Measurements from ENCODE around the gene DLG3.

The DLG3 gene

DNA sequence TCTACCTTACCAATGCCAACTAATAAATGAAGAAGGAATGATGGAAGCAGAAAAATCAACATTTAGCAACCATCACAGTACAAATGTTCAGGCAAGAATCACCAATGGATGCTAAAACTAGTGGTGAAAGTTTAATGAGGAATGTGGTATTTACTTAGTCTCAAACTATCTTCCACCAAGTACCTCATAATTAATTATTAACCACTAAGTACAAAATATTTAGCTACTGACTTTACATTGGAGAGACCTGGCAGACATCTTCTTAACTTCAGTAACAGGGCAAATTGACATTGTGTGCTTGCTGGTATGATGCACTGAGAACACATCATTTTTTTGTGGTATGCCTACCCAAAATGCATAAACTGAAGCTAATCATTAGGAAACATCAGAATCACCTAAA is 82.4 kb downstream of the DLG3 start:
- DNase-seq, result no peak

DNA sequence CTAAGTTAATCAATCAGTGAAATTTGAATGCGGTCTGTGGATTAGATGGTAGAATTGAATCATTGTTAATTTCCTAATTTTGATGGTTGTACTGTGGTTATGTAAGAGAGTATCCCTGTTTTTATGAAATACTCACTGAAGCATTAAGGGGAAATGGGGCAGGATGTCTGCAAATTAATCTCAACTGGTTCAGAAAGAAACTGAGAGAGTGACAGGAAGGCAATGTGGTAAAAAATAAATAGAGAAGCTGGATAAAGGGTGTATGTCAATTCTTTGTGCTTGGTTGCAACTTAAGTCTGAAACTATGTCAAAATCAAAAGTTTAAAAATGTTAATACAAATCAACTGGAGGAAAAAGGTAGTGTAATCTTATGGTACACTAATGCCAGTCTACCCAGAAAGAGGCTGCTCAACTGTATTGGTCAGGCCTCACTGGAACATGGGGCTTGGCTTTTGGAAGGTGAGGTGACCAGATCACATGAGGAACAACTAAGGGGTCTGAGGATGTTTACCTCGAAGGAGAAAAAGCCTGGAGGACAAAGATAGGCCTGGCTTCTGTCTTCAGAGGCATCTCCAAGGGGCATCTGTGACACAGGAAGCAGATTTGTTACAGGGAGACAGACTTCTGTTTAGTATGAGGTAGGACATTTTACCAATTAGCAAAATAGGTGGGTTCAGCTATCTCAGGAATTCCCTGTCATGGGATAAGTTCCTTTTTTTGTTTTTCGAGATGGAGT is 83.1 kb downstream of the DLG3 start:
- DNase-seq, result no peak

DNA sequence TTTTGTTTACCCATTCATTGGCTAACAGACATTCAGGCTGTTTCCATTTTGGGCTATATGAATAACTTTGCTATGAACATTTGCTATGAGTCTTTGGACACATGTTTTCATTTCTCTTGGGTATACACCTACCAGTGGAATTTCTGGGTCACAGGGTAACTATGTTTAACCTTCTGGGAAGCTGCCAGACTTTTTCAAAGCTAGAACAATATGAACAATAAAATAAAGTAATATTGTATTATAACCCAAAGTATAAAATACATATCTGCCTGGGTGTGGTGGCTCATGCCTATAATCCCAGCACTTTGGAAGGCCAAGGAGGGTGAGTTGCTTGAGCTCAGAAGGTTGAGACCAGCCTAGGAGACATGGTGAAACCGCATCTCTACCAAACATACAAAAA is 90.6 kb downstream of the DLG3 start:
- no peak for DNase-seq

DNA sequence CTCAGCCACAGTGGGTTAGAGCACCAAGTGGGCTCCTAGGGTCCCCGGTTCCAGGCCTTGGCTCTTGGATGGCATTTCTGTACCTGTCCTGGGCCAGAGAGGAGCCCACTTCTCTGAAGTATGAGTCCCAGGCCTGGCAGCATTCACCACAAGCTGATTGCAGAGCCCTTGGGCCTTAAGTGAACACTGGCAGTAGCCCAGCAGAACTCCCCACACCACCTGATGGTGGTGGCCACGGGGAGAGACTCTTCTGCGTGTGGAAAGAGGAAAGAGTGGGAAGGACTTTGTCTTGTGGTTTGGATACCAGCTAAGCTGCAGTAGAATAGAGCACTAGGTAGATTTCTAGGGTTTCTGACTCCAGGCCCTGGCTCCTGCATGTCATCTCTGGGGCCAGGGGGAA is 104.8 kb downstream of the DLG3 start:
- no peak for DNase-seq

DNA sequence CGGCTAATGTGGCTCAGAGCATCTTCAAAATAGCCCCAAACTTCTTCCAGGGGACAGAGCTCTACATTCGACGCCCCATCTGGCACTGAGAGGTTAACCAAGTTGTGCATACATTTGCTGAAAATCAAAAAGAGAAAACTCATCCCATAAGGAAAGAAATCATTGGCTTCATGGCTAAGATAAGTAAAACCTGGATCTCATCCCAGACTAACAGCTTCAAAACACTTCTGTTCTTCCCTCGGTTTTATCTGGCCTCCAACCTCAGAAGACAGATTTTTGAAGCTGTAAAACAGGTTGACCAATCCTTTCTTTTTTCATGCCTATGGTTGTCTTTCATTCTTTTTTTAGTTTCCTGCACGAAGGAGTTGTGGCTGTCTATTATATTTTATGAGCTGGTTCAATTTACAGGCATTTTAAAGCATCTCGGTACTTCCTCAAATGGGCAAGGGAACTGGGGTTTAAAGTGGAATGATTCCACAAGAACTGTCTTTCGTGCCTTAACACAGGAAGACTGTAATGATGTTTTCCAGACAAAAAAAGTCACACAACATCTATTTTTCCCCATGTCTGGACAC is 107.6 kb downstream of the DLG3 start:
- no peak for DNase-seq

DNA sequence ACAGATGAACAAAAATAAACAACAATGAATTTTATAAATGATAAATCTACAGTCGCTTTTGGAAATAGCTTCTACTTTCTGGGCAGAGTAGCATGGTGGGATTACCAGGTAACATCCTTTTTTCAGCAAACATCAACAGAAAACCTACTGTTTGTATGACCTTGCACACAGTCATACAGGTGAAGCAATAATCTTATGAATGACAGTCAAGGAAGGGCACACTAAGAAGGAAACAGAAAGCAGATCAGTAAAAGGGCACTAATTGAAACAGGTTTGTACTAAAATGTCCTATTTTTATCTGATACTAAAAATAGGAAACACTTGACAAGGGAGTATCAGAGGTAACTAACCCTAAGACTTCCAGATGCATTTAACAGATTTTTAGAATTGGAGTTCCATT is 108.9 kb downstream of the DLG3 start:
- DNase-seq, result no peak

DNA sequence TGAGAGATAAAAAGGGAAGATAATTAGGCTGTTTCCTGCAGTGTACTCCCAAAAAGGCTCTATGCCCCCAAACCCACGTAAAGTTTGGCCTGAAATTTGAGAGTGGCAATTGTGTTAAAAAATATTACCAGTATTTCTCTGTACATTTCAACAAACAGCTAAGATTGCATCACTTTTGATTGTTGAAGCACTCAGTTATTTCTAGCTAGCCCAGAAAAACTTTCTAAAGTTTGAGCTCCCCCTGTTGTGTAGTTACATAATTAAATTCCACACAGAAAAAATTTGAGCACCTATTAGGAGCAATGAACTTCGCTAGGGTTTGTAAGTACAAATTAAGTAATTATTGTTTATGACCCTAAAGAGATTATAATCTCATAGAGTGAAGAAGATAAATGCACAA is 109.4 kb downstream of the DLG3 start:
- no peak for DNase-seq

DNA sequence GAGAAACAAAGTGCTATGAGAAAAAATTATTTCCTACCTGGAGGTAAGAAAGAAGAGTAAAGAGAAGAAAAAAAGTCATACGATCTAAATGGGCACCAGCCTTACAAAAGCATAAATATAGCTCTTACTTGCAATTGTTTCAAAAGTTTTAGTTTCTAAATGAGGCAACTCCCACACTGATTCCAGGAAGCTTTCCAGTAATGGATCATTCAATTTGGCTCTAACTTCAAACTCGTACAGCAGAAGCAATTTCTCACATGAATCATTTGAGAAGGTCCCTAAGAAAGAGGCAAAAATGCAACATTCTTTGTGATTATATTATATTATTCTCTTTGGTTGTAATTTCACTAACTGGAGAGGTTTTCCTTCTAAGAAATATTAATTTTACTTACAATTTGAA is 109.9 kb downstream of the DLG3 start:
- DNase-seq, result no peak

DNA sequence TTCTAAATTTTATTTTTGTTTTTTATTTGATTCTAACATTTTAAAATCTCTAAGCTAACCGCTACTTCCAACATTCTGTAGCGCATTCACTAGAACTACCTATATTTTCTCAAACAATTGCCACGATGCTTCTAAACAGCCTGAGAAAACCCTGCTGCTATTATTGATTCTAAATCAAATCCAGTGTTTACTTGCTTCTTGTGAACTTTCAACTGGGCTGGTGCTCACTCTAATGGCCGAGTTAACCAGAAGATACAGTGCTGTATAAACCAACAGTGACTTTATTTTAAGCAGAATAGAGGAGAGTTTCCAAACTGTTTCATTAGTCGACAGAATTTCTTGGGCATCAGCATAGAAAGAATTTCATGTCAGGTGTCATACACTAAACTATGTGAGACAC is 110.3 kb downstream of the DLG3 start:
- DNase-seq, result no peak

Measured in stimulated activated CD4-positive, alpha-beta T cell treated with anti-CD3 and anti-CD28 coated beads, Interleukin-2, amount 100 ng/mL, for 48 hours (primary cell).